GM19351 (cell line): Measurements from ENCODE around the gene BRI3BP.
"Not testable (repeated sequence)": the region's sequence is repeated elsewhere in the genome, so short reads cannot be mapped to it uniquely, and the experiment has no call there.

Source experiments
- ATAC-seq: cut with Tn5 transposase; IDR thresholded peaks from one replicate; pipeline ENCODE4 v1.9.1; 2021; ENCODE audit warnings: mild to moderate bottlenecking, moderate library complexity; ENCODE audit not compliant: unreplicated experiment

Gene BRI3BP

DNA sequence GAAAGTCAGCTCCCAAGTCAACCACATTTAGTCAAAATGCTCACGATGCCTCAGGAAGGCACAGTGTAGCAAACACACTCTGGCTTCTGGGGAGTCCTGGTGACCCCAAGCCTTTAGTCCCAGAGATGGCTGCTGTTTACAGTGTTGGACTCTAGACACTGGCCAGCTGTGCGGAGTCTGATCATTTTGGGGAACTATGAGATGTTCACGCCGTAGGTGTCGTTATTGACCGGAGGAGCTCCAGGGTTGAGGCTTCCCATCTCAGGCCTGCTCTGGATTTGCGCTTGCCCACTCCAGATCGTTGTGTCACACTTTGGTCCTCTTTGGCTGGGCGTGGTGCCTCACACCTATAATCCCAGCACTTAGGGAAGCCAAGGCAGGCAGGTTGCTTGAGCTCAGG, 27.7 kb downstream of the BRI3BP start:
- ATAC-seq, result no peak

- ATAC-seq, result no peak
Observed at GRCh38 chr12:125021771-125022170, 28.3 kb downstream of the BRI3BP start.

- no peak for ATAC-seq
Observed at GRCh38 chr12:125023065-125023464, 29.6 kb downstream of the BRI3BP start.

- no peak for ATAC-seq
Observed at GRCh38 chr12:125024949-125025563, 31.6 kb downstream of the BRI3BP start.

DNA sequence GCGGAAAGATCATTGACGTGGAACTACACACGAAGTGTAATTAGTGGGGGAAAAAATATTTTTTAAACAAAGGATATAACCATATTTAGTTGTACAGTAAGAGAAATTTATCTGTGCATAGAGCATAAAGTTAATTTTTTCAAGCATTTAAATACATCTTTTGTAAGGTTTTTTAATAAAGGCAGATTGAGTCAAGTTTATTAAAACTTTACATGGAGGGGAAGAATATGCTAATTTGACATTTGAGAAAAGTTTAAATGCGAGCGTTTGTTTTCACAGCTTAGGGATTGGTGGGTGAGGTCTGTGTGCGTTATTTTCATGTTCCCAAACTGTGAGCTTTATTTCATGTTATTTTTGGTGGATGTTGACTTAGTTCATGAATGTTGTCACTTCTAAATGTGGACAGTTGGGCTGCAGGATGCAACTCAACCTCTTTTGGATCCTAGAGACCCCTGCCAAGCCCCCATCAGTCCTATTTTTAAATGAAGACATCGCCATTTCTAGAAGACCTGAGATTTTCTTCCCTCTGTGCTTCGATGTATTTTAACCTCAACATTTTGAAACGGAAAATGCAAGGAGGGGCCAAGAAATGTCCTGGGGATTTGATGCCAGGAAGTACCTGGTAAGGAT, 32.3 kb downstream of the BRI3BP start:
- no peak for ATAC-seq

- no peak for ATAC-seq
Observed at GRCh38 chr12:125028106-125028505, 34.7 kb downstream of the BRI3BP start.

GRCh38 chr12:125029761-125030358, 36.4 kb downstream of the BRI3BP start:
- peak; percentile 44 for ATAC-seq

GRCh38 chr12:125031471-125031870, 38.0 kb downstream of the BRI3BP start:
- not testable (repeated sequence) for ATAC-seq

DNA sequence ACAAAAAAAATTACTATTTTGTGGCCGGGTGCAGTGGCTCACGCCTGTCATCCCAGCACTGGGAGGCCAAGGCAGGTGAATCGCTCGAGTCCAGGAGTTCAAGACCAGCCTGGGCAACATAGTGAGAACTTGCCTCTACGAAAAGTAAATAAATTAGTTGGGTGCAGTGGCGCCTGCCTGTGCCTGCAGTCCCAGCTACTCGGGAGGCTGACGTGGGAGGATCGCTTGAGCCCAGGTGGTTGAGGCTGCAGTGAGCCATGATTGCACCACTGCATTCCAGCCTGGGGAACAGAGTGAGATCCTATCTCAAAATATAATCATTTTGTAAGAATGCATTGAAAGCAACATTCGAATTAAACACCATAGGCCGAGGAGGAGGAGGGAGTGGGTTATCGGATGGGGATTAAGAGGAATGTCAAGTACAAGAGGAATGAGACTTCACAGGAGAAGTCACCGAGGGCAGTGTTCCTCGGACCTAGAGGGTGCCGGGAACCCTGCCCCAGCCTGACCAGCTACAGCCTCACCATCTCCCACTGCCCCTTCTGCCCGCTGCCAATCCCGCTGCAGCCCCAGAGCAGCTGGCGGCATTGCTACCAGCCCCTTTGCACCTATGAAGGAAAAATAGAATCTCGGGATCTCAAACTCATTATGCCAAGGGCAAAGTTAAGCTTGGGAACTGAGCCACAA, 39.2 kb downstream of the BRI3BP start:
- ATAC-seq, result no peak

DNA sequence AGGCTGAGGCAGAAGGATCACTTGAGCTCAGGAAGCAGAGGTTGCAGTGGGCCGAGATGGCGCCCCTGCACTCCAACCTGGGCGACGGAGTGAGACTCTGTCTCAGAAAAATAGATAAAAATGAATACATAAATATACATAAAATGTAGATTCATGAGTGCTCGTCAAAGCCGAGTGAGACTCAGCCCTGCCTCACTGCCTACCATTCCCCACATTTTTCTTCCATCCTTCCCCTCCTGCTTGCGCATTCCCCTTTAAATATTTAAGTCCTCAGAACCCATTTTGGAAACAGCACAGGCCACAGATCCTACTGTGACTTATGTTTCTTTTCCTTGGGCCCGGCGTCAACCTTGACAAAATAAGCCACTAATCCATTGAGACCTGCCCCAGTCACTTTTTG, 39.8 kb downstream of the BRI3BP start:
- ATAC-seq, result no peak

GRCh38 chr12:125038976-125039625, 45.7 kb downstream of the BRI3BP start:
- no peak for ATAC-seq

- no peak for ATAC-seq
Observed at GRCh38 chr12:125049093-125049458, 55.6 kb downstream of the BRI3BP start.

DNA sequence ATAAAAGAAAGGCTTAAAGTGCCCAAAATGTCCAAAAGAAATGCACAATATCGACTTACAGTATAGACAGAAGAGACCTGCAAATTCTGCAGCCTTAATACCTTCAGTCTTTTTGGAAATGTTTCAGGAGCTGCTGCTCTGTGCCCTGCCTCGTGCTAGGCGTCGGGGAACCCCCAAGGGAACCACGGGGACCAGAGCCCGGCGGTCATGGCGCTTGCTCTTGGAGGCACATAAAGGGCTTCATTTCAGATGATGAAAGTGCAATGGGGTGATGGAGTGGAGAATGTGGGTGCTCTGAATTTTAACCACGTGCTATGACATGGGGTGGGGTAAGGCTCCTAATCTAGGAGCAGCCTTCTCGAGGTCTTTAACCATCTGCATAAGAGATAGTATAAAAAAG, 57.0 kb downstream of the BRI3BP start:
- ATAC-seq, result no peak

DNA sequence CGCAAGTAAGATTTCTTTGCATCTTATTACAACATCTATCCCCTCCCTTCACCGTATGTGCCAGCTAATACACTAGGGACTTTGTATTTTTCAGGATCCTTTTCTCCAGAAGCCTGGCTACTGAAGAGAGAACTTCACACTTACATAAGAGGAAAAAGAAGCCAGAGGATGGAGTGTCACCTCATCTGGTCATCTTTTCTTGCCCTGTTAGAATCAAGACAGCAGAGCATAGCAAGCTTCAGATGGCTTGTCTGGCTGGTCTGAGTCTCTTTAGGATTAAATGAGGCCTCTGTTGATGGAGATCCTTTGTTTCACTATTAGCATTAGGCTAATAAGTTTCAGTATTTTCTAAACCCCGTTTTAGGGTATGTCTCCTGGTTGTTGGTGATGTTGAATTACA, 57.4 kb downstream of the BRI3BP start:
- ATAC-seq, result no peak

GRCh38 chr12:125053821-125054220, 60.4 kb downstream of the BRI3BP start:
- no peak for ATAC-seq

DNA sequence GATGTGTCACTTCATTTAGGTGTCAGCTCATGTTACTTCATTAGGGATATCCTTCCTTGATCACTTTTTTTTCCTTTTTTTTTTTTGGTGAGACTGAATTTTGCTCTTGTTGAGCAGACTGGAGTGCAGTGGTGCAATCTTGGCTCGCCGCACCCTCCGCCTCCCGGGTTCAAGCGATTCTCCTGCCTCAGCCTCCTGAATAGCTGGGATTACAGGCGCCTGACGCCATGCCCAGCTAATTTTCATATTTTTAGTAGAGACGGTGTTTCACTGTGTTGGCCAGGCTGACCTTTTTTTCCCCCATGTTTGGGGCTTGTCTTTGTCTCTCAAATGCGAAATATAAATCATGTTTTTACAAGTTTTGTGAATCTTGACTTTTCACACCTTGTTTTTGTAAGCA, 62.1 kb downstream of the BRI3BP start:
- no peak for ATAC-seq

DNA sequence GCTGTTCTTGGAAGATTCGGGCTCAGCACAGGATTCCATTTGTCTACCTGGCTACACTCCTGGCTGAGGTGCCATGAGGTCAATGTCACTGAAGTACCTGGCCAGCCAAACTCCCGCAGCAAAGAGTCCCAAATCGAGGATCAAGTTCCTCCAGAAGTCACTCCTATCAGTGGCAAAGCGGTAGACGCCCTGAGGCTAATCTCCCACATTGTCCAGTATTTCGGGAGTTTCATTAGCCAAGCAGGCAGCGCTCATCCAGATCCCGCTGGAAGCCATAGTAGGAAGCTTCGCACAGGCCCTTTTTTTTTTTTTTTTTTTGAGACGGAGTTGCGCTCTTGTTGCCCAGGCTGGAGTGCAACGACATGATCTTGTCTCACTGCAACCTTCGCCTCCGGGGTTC, 62.9 kb downstream of the BRI3BP start:
- ATAC-seq, result no peak

GRCh38 chr12:125057708-125058107, 64.3 kb downstream of the BRI3BP start:
- no peak for ATAC-seq

- ATAC-seq, result no peak
Observed at GRCh38 chr12:125061229-125061628, 67.8 kb downstream of the BRI3BP start.

DNA sequence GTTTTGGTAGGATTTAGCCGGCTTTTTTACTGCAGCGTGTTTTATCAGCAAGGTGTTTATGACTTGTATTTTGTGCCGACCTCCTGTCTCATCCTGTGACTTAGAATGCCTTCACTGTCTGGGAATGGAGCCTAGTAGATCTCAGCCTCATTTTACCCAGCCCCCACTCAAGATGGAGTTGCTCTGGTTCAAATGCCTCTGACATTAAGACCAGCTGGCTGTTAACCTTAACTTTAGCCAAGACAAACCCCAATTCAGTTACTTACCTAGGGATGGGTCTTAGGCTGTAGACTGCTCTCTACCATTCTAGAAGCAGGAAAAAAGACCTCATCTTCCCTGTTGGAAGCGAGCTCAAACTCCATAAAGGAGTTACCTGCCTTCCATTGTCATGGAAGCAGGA, 70.1 kb downstream of the BRI3BP start:
- not testable (repeated sequence) for ATAC-seq

GRCh38 chr12:125064492-125064891, 71.0 kb downstream of the BRI3BP start:
- ATAC-seq, result no peak
